Uterus (tissue), 4 donors: ENCODE results near the gene CCDC28B. TPM values are rescaled to one million over a fixed set of nuclear protein-coding genes. Genes with fewer than 3 reads are reported as not detected.

Experiments used
- DNase-seq, 2 donors: peaks; one replicate each; pipeline ENCODE4 v3.0.0-alpha.2; 2019 to 2020
- H3K27ac ChIP-seq, 2 donors: fragments of 200-600 bp; sonication (generic); 1 replicate in 1 of 2; 2 replicates in 1 of 2; pipeline ENCODE4 v1.5.1; 2016 to 2018
- H3K27me3 ChIP-seq, 2 donors: fragments of 200-600 bp; sonication (generic); one replicate each; pipeline ENCODE4 v1.5.1; 2018 to 2019; ENCODE audit warnings: control low read depth in 1 of 2
- H3K36me3 ChIP-seq, 2 donors: fragments of 200-600 bp; sonication (generic); one replicate each; pipeline ENCODE4 v1.5.1; 2019; ENCODE audit warnings: control low read depth in 1 of 2
- H3K4me1 ChIP-seq, 2 donors: fragments of 200-600 bp; sonication (generic); one replicate each; pipeline ENCODE4 v1.5.1; 2018 to 2019; ENCODE audit warnings: control low read depth in 1 of 2
- H3K4me3 ChIP-seq, 2 donors: fragments of 200-600 bp; sonication (generic); 1 replicate in 1 of 2; 2 replicates in 1 of 2; pipeline ENCODE4 v1.5.1; 2018 to 2019; ENCODE audit warnings: mild to moderate bottlenecking in 1 of 2
- H3K9me3 ChIP-seq, 2 donors: fragments of 200-600 bp; sonication (generic); one replicate each; pipeline ENCODE4 v1.5.1; 2019; ENCODE audit warnings: control low read depth in 1 of 2
- POLR2A ChIP-seq, 2 donors: fragments of 450-650 bp; IDR thresholded peaks; one replicate each; pipeline ENCODE4 v1.6.1; 2016; ENCODE audit warnings: antibody characterized with exemption in 2 of 2, mild to moderate bottlenecking in 1 of 2, moderate library complexity in 1 of 2
- intact Hi-C: fragments of 100-400 bp; cut with DNase I; formaldehyde crosslinking; loops from one replicate; pipeline ENCODE4 v1.15.1; 2023; ENCODE audit warnings: low total_unique reads
- total RNA-seq, 4 donors: library from RNA; depleted of rRNA in 3 of 4; stranded (reverse); fragments of >200 nt in 3 of 4; gene quantifications; one replicate each; pipeline versions ENCODE4 v1.1.0 to v1.2.4, GENCODE V29; 2014 to 2023
- TF ChIP-seq, protein P1 (sequence below), 4 experiments: fragments of 200-600 bp in 2 of 4; fragments of 450-650 bp in 2 of 4; sonication (generic) in 2 of 4; IDR thresholded peaks; one replicate each; pipeline ENCODE4 v1.5.1; 2016 to 2019; ENCODE audit warnings: antibody characterized with exemption in 4 of 4, mild to moderate bottlenecking in 2 of 4, moderate library complexity in 1 of 4
- donor health status: DM: yes; HTN: yes; CAD: no.

The CCDC28B gene
- total RNA-seq, 4 donors from 2014 or later, result 3.5 to 21.5 (median 7.4) TPM; not detected in 1

DNA sequence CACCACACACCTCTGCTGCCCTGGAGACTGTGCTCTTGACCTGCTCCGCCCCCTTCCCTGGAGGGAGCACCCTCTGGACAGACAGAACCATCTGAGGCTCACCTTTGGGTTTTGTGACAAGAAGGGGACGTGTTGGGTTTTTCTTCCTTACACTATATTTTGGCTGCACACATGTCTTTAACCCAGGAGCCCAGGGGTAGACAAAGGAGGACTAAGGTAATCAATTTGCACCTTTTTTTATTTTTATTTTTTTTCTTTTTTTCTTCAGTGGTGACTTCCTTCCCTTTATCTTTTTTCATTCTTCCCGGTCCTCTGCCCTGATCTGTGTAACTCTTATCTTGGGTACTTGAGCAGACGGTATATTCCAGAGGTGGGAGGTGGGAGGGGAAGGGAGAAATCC is 29.4 kb upstream of the CCDC28B start:
- Histone ChIP-seq H3K4me3 (no peak overlapping the region), H3K4me1 (no peaks in the 10 kb centered on the region), H3K27ac (peak overlapping the region in 1 of 2 donors; percentile 62), H3K9me3 (no peaks in the 10 kb centered on the region), H3K27me3 (no peaks in the 10 kb centered on the region), H3K36me3 (no peaks in the 10 kb centered on the region)
- DNase-seq, result no peak
- no peak for TF ChIP-seq POLR2A (IDR thresholded peaks at IDR 0.05)
- TF ChIP-seq, protein P1, sequence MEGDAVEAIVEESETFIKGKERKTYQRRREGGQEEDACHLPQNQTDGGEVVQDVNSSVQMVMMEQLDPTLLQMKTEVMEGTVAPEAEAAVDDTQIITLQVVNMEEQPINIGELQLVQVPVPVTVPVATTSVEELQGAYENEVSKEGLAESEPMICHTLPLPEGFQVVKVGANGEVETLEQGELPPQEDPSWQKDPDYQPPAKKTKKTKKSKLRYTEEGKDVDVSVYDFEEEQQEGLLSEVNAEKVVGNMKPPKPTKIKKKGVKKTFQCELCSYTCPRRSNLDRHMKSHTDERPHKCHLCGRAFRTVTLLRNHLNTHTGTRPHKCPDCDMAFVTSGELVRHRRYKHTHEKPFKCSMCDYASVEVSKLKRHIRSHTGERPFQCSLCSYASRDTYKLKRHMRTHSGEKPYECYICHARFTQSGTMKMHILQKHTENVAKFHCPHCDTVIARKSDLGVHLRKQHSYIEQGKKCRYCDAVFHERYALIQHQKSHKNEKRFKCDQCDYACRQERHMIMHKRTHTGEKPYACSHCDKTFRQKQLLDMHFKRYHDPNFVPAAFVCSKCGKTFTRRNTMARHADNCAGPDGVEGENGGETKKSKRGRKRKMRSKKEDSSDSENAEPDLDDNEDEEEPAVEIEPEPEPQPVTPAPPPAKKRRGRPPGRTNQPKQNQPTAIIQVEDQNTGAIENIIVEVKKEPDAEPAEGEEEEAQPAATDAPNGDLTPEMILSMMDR (IDR thresholded peaks at IDR 0.05), result no peak
- intact Hi-C loops, result no loop called here

GRCh38 chr1:32172621-32173245 is 27.7 kb upstream of the CCDC28B start:
- intact Hi-C loops, result no loop called here
- Histone ChIP-seq H3K27ac (peak overlapping the region in 1 of 2 donors; percentile 62), H3K9me3 (no peaks in the 10 kb centered on the region), H3K4me3 (no peak overlapping the region), H3K4me1 (no peaks in the 10 kb centered on the region), H3K27me3 (no peaks in the 10 kb centered on the region), H3K36me3 (no peaks in the 10 kb centered on the region)
- TF ChIP-seq, protein P1 (IDR thresholded peaks at IDR 0.05), result no peak
- TF ChIP-seq POLR2A (IDR thresholded peaks at IDR 0.05), result no peak
- DNase-seq, result no peak

- Histone ChIP-seq H3K36me3 (no peaks in the 10 kb centered on the region), H3K4me1 (peaks cover 12 to 13% of the 10 kb centered on the region in 2 donors), H3K27ac (peak overlapping the region; percentile 91 to 96), H3K9me3 (no peaks in the 10 kb centered on the region), H3K27me3 (no peaks in the 10 kb centered on the region), H3K4me3 (peak overlapping the region; percentile 50 to 63)
- intact Hi-C loops, result no loop called here
- no peak for TF ChIP-seq POLR2A (IDR thresholded peaks at IDR 0.05)
- no peak for DNase-seq
These were observed 21.8 kb upstream of the CCDC28B start for GRCh38 chr1:32178380-32179192.

DNA sequence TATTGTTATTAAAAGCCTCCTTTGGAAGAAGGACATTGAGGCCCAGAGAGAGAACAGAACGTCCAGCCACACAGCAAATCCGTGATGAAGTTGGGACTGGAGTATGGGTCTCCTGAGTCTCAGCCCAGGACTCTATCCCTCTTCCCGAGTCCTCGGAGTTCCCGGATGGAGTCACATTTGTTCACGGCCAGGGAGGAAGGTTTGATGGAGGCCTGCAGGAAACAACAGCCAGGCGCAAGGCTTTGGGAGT is 21.3 kb upstream of the CCDC28B start:
- DNase-seq, result no peak
- TF ChIP-seq, protein P1 (IDR thresholded peaks at IDR 0.05), result no peak
- TF ChIP-seq POLR2A (IDR thresholded peaks at IDR 0.05), result no peak
- Histone ChIP-seq H3K27me3 (no peaks in the 10 kb centered on the region), H3K4me3 (peak overlapping the region; percentile 50 to 63), H3K36me3 (no peaks in the 10 kb centered on the region), H3K9me3 (no peaks in the 10 kb centered on the region), H3K4me1 (peaks cover 12 to 13% of the 10 kb centered on the region in 2 donors), H3K27ac (peak overlapping the region; percentile 91 to 96)
- intact Hi-C loops, result no loop called here

GRCh38 chr1:32179443-32180185 is 20.8 kb upstream of the CCDC28B start, which contains the start of gene TXLNA:
Gene TXLNA, plus strand, starts transcription at chr1:32179675. Its CDS starts 671 bp downstream, at chr1:32180346.
- peak; percentile 93 to 94 for DNase-seq
- peak; percentile 22 to 71 for TF ChIP-seq POLR2A (IDR thresholded peaks at IDR 0.05)
- TF ChIP-seq, protein P1 (IDR thresholded peaks at IDR 0.05), result peak; percentile 14 to 32 (median 24)
- intact Hi-C loops, result no loop called here
- no peaks in the 10 kb centered on the region for H3K9me3 ChIP-seq
- H3K4me3 ChIP-seq, result peak within 1 kb of the TSS; percentile 50 to 63
- no peaks in the 10 kb centered on the region for H3K27me3 ChIP-seq
- H3K36me3 ChIP-seq, result no peaks in the 10 kb centered on the region
- H3K4me1 ChIP-seq, result peaks cover 13 to 15% of the 10 kb centered on the region in 2 donors
- H3K27ac ChIP-seq, result peak within 1 kb of the TSS; percentile 91 to 96
